ENCODE results near the gene PPP1R13B. TPM values are rescaled to one million over a fixed set of nuclear protein-coding genes. Genes with fewer than 3 reads are reported as not detected.
"Not testable (repeated sequence)": the region's sequence is repeated elsewhere in the genome, so short reads cannot be mapped to it uniquely, and the experiment has no call there.

Gene PPP1R13B
- total RNA-seq, 1 experiment from 2014 or later, result 17.8 TPM

DNA sequence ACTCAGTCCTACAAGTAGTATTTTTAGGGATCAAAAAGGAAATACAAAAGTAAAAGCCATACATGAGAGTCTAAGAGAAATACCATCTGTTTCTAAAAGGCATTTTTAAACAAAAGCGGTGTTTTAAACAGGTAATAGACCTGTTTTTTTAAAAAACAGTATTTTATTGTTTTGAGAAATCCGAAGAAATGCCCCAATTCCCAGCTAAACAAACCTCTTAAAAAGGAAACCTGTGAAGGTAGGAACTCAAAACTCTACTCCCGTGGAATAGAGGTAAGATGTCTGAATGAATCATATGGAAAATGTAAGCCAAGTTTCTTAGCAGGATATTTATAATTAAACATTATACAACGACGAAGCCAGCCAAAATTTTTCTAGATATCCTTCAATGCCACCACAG, 2.0 kb downstream of the PPP1R13B start:
- Histone ChIP-seq H3K4me2 (ENCODE audit: low read length) (no peak overlapping the region), H3K9ac (ENCODE audit: low read length) (no peak overlapping the region), H3K9me3 (ENCODE audit: control insufficient read depth in 1 of 2, insufficient read depth in 1 of 2, low read depth in 1 of 2, low read length in 2 of 2) (no peaks in the 10 kb centered on the region), H3K9me2 (ENCODE audit: insufficient read depth) (no peaks in the 10 kb centered on the region), H3K4me3 (replicated peaks in 1 of 2; ENCODE audit: low read depth in 1 of 2, low read length in 2 of 2) (no peak overlapping the region), H3K27ac (ENCODE audit: low read depth, low read length) (no peak overlapping the region), H4K20me1 (ENCODE audit: insufficient read depth) (no peaks in the 10 kb centered on the region), H3K4me1 (ENCODE audit: control insufficient read depth in 1 of 2, insufficient read depth in 2 of 2, low read length in 2 of 2) (peaks cover 7 to 22% of the 10 kb centered on the region in 2 experiments; a peak in 3 of 4 replicates), H3K79me2 (ENCODE audit: insufficient read depth, low read length) (peaks cover 33% of the 10 kb centered on the region), H2AFZ (ENCODE audit: low read depth, low read length, poor library complexity, severe bottlenecking) (no peak overlapping the region), H3K27me3 (ENCODE audit: insufficient read depth, low read length) (no peaks in the 10 kb centered on the region), H3K36me3 (ENCODE audit: control insufficient read depth in 1 of 2, insufficient read depth in 2 of 2, low read length in 2 of 2) (no peaks in the 10 kb centered on the region)
- RAD21 ChIA-PET (ENCODE audit: low non-redundant PET in 1 of 2, low total read pairs in 2 of 2, uncharacterized antibody in 2 of 2, unreplicated experiment in 2 of 2), result no interaction called here
- POLR2A ChIA-PET, result no interaction called here
- DNase-seq (ENCODE audit: low read depth, low spot score), result no peak
- no TSS peak for BruUV-seq (replicated peaks)
- CTCF ChIA-PET, result no interaction called here
- no peak for ATAC-seq
- TF ChIP-seq CEBPB (IDR thresholded peaks at IDR 0.05; ENCODE audit: low read depth), result no peak
- intact Hi-C loops (cut with micrococcal nuclease), result no loop called here

DNA sequence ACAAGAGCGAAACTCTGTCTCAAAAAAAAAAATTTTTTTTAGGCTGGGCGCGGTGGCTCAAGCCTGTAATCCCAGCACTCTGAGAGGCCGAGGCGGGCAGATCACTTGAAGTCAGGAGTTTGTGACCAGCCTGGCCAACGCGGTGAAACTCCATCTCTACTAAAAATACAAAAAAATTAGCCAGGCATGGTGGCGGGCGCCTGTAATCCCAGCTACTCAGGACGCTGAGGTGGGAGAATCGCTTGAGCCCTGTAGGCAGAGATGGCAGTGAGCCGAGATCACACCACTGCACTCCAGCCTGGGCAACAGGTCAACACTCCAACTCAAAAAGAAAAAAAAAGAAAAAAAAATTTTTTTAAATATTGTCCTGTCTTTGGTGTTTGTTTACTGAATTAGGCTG, 6.1 kb downstream of the PPP1R13B start:
- H3K4me3 ChIP-seq (replicated peaks in 1 of 2; ENCODE audit: low read depth in 1 of 2, low read length in 2 of 2); H2AFZ ChIP-seq (ENCODE audit: low read depth, low read length, poor library complexity, severe bottlenecking); POLR2A ChIA-PET; H3K36me3 ChIP-seq (ENCODE audit: control insufficient read depth in 1 of 2, insufficient read depth in 2 of 2, low read length in 2 of 2); H3K4me2 ChIP-seq (ENCODE audit: low read length); H3K27ac ChIP-seq (ENCODE audit: low read depth, low read length); H3K9me3 ChIP-seq (ENCODE audit: control insufficient read depth in 1 of 2, insufficient read depth in 1 of 2, low read depth in 1 of 2, low read length in 2 of 2); intact Hi-C loops (cut with micrococcal nuclease); DNase-seq (ENCODE audit: low read depth, low spot score); H3K27me3 ChIP-seq (ENCODE audit: insufficient read depth, low read length); BruUV-seq (replicated peaks); H3K9ac ChIP-seq (ENCODE audit: low read length); H3K4me1 ChIP-seq (ENCODE audit: control insufficient read depth in 1 of 2, insufficient read depth in 2 of 2, low read length in 2 of 2); RAD21 ChIA-PET (ENCODE audit: low non-redundant PET in 1 of 2, low total read pairs in 2 of 2, uncharacterized antibody in 2 of 2, unreplicated experiment in 2 of 2); ATAC-seq; H3K9me2 ChIP-seq (ENCODE audit: insufficient read depth); H4K20me1 ChIP-seq (ENCODE audit: insufficient read depth): not testable (repeated sequence)
- CTCF ChIA-PET, result interaction anchor here (1.3 kb wide), 1 partner anchor 60 kb away, joined by 4 read pairs; no protein-coding TSS in a partner anchor
- H3K79me2 ChIP-seq (ENCODE audit: insufficient read depth, low read length), result peaks cover 32% of the 10 kb centered on the region

DNA sequence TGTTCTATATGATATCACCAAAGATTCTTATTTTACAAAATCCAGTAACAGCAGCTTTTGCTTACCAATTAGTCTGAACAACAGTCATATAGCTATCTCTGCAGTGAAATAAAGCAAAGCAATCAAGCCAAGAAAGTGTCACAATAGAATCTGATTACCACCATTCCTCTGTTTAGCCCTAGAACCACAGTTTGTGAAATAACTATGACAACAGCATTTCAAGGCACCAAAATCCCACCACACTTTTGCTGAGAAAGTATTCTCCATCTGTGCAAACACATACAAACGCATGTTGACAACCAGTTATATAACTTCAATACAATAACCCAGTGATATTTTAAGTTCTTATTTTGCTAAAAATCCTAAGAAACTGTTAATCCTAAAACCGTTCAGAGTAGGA, 7.4 kb downstream of the PPP1R13B start:
- RAD21 ChIA-PET (ENCODE audit: low non-redundant PET in 1 of 2, low total read pairs in 2 of 2, uncharacterized antibody in 2 of 2, unreplicated experiment in 2 of 2), result no interaction called here
- POLR2A ChIA-PET, result no interaction called here
- BruUV-seq (replicated peaks), result no TSS peak
- TF ChIP-seq, protein P1, sequence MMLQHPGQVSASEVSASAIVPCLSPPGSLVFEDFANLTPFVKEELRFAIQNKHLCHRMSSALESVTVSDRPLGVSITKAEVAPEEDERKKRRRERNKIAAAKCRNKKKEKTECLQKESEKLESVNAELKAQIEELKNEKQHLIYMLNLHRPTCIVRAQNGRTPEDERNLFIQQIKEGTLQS (IDR thresholded peaks at IDR 0.05), result no peak
- peaks cover 20% of the 10 kb centered on the region for H3K79me2 ChIP-seq (ENCODE audit: insufficient read depth, low read length)
- H3K9me2 ChIP-seq (ENCODE audit: insufficient read depth), result no peaks in the 10 kb centered on the region
- CTCF ChIA-PET, result interaction anchor here (0.6 kb wide), 1 partner anchor 34 kb away, joined by 3 read pairs; no protein-coding TSS in a partner anchor
- H3K9me3 ChIP-seq (ENCODE audit: control insufficient read depth in 1 of 2, insufficient read depth in 1 of 2, low read depth in 1 of 2, low read length in 2 of 2), result no peaks in the 10 kb centered on the region
- ATAC-seq (no peak), DNase-seq (ENCODE audit: low read depth, low spot score) (no peak)
- no peaks in the 10 kb centered on the region for H4K20me1 ChIP-seq (ENCODE audit: insufficient read depth)
- no peaks in the 10 kb centered on the region for H3K27me3 ChIP-seq (ENCODE audit: insufficient read depth, low read length)
- no peaks in the 10 kb centered on the region for H3K36me3 ChIP-seq (ENCODE audit: control insufficient read depth in 1 of 2, insufficient read depth in 2 of 2, low read length in 2 of 2)
- H3K4me2 ChIP-seq (ENCODE audit: low read length), result no peak overlapping the region
- H3K9ac ChIP-seq (ENCODE audit: low read length), result no peak overlapping the region
- H3K4me3 ChIP-seq (replicated peaks in 1 of 2; ENCODE audit: low read depth in 1 of 2, low read length in 2 of 2), result no peak overlapping the region
- H2AFZ ChIP-seq (ENCODE audit: low read depth, low read length, poor library complexity, severe bottlenecking), result no peak overlapping the region
- no peaks in the 10 kb centered on the region; a peak in 1 of 4 replicates for H3K4me1 ChIP-seq (ENCODE audit: control insufficient read depth in 1 of 2, insufficient read depth in 2 of 2, low read length in 2 of 2)
- H3K27ac ChIP-seq (ENCODE audit: low read depth, low read length), result no peak overlapping the region
- intact Hi-C loops (cut with micrococcal nuclease), result no loop called here
